ENCODE data around the gene PTDSS2.

Gene PTDSS2

GRCh38 chr11:416051-416756 lies 33.9 kb upstream of the PTDSS2 start:
- Histone ChIP-seq H3K27me3 (ENCODE audit: control insufficient read depth, insufficient read depth, low read length) (peaks cover 11% of the 10 kb centered on the region; the same call in 1 of the 2 replicates), H3K27ac (ENCODE audit: low read depth, low read length) (no peak overlapping the region), H3K9me3 (ENCODE audit: control insufficient read depth, insufficient read depth, low read length) (no peaks in the 10 kb centered on the region), H3K4me3 (ENCODE audit: low read depth, low read length) (peak overlapping the region; percentile 76), H3K4me1 (ENCODE audit: control insufficient read depth, insufficient read depth, low read length) (peaks cover 11% of the 10 kb centered on the region), H3K9ac (ENCODE audit: low read depth, low read length) (peak overlapping the region; percentile 55; the same call in 1 of the 2 replicates), H3K36me3 (ENCODE audit: control insufficient read depth, insufficient read depth, low read length) (no peaks in the 10 kb centered on the region)

DNA sequence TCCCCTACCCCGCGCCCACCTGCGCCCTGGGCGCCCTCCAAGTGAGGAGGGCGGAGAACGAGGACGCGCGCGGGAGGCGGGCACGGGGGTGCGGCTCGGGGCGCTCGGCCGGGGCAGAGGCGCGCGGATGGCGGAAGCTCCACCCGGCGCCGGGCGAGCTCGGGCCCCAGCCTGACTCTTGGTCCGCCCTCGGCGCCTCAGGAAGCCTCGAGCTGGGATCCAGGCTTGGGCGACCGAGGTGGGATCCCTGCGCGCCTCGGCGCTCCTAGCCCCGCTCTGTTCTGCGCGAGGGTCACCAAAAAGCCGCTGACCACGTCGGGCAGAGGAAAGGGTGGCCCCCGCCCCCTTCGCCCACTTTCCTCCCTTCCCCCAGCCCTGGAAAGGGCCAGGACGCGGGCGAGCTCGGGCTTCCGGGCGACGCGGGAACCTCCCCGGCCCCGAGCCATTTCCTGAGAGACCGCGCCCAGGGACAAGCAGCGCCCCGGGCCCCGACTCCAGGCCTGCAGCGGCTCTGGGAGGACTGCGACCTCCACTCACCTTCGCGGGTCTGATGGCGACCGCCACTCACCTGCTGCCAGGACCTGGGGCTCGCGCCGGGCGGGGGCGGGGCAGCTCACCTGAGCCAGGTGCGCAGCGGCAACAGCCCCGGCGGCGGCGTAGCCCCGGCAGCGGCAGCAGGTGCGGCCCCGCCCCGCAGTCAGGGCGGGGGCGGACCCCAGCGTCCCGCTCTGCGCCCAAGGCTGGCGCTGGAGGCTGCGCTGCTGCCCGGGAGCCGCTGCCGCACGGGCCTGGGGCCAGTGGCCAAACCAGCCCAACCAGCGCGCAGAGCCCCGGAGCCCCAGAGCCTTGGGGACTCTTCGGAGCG lies 33.1 kb upstream of the PTDSS2 start:
- no peaks in the 10 kb centered on the region for H3K9me3 ChIP-seq (ENCODE audit: control insufficient read depth, insufficient read depth, low read length)
- H3K36me3 ChIP-seq (ENCODE audit: control insufficient read depth, insufficient read depth, low read length), result no peaks in the 10 kb centered on the region
- peak overlapping the region; percentile 55; the same call in 1 of the 2 replicates for H3K9ac ChIP-seq (ENCODE audit: low read depth, low read length)
- H3K27ac ChIP-seq (ENCODE audit: low read depth, low read length), result no peak overlapping the region
- H3K27me3 ChIP-seq (ENCODE audit: control insufficient read depth, insufficient read depth, low read length), result peaks cover 11% of the 10 kb centered on the region; the same call in 1 of the 2 replicates
- H3K4me3 ChIP-seq (ENCODE audit: low read depth, low read length), result peak overlapping the region; percentile 76
- peaks cover 11% of the 10 kb centered on the region for H3K4me1 ChIP-seq (ENCODE audit: control insufficient read depth, insufficient read depth, low read length)

- Histone ChIP-seq H3K4me3 (ENCODE audit: low read depth, low read length) (peak overlapping the region; percentile 76; the same call in 1 of the 2 replicates), H3K27ac (ENCODE audit: low read depth, low read length) (no peak overlapping the region), H3K36me3 (ENCODE audit: control insufficient read depth, insufficient read depth, low read length) (no peaks in the 10 kb centered on the region), H3K4me1 (ENCODE audit: control insufficient read depth, insufficient read depth, low read length) (peaks cover 11% of the 10 kb centered on the region), H3K9me3 (ENCODE audit: control insufficient read depth, insufficient read depth, low read length) (no peaks in the 10 kb centered on the region), H3K27me3 (ENCODE audit: control insufficient read depth, insufficient read depth, low read length) (peaks cover 11% of the 10 kb centered on the region; the same call in 1 of the 2 replicates), H3K9ac (ENCODE audit: low read depth, low read length) (no peak overlapping the region)
These were observed 32.3 kb upstream of the PTDSS2 start for GRCh38 chr11:417652-418342.

- Histone ChIP-seq H3K27ac (ENCODE audit: low read depth, low read length) (no peak overlapping the region), H3K27me3 (ENCODE audit: control insufficient read depth, insufficient read depth, low read length) (peaks cover 11% of the 10 kb centered on the region; the same call in 1 of the 2 replicates), H3K4me1 (ENCODE audit: control insufficient read depth, insufficient read depth, low read length) (peaks cover 11% of the 10 kb centered on the region)
These were observed 31.5 kb upstream of the PTDSS2 start for GRCh38 chr11:418343-419247.

GRCh38 chr11:419248-420005 lies 30.7 kb upstream of the PTDSS2 start:
- Histone ChIP-seq H3K9me3 (ENCODE audit: control insufficient read depth, insufficient read depth, low read length) (no peaks in the 10 kb centered on the region), H3K27me3 (ENCODE audit: control insufficient read depth, insufficient read depth, low read length) (peaks cover 11% of the 10 kb centered on the region; the same call in 1 of the 2 replicates), H3K9ac (ENCODE audit: low read depth, low read length) (no peak overlapping the region)

More at GRCh38 chr11:418343-419247, 31.5 kb upstream of the PTDSS2 start:
- Histone ChIP-seq H3K9me3 (ENCODE audit: control insufficient read depth, insufficient read depth, low read length) (no peaks in the 10 kb centered on the region), H3K9ac (ENCODE audit: low read depth, low read length) (no peak overlapping the region), H3K4me3 (ENCODE audit: low read depth, low read length) (no peak overlapping the region), H3K36me3 (ENCODE audit: control insufficient read depth, insufficient read depth, low read length) (no peaks in the 10 kb centered on the region)

DNA sequence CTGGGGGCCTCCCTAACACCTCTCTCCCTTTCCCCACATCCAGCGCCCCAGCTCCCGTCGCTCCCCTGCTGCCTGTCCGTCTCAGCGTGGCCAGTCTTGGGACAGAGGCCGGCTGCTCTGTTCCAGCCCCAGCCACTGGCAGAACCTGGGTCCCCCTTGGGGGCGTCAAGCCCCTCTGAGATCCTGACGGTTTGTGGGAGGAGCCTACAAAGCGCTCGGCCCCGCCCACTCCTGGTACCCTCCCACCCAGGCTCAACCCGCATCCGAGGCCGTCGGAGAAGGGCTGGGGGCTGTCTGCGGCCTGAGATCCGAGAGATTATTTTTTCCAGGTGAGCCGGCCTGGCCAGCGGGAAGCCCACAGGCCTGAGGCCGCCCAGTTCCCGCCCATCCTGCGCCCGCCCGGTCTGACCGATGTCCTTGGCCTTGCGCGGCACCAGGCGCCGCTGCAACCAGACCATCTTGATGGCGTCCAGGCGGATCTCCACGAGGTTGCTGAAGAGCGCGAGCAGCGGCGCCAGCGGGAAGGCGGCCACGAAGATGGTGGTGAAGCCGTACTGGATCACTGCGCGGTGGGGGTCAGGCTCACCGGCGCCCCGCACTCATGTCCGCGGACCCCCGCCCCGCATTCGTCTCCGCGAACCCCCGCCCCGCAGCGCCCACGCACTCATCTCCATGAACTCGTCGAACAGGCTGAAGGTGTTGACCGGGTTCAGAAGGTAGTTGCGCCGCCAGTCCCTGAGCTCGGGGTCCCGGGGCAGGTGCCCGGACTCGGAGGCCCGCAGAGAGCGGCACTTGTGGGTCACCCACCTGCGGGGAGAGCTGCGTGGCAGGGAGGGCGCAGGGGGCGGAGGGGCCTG lies 29.8 kb upstream of the PTDSS2 start:
- H3K4me3 ChIP-seq (ENCODE audit: low read depth, low read length), result no peak overlapping the region
- H3K27ac ChIP-seq (ENCODE audit: low read depth, low read length), result no peak overlapping the region
- peaks cover 11% of the 10 kb centered on the region; the same call in 1 of the 2 replicates for H3K27me3 ChIP-seq (ENCODE audit: control insufficient read depth, insufficient read depth, low read length)
- H3K9ac ChIP-seq (ENCODE audit: low read depth, low read length), result no peak overlapping the region
- H3K9me3 ChIP-seq (ENCODE audit: control insufficient read depth, insufficient read depth, low read length), result no peaks in the 10 kb centered on the region
- H3K36me3 ChIP-seq (ENCODE audit: control insufficient read depth, insufficient read depth, low read length), result no peaks in the 10 kb centered on the region
- H3K4me1 ChIP-seq (ENCODE audit: control insufficient read depth, insufficient read depth, low read length), result peaks cover 11% of the 10 kb centered on the region

More at GRCh38 chr11:419248-420005, 30.7 kb upstream of the PTDSS2 start:
- peaks cover 11% of the 10 kb centered on the region for H3K4me1 ChIP-seq (ENCODE audit: control insufficient read depth, insufficient read depth, low read length)
- H3K4me3 ChIP-seq (ENCODE audit: low read depth, low read length), result no peak overlapping the region
- no peaks in the 10 kb centered on the region for H3K36me3 ChIP-seq (ENCODE audit: control insufficient read depth, insufficient read depth, low read length)
- no peak overlapping the region for H3K27ac ChIP-seq (ENCODE audit: low read depth, low read length)

DNA sequence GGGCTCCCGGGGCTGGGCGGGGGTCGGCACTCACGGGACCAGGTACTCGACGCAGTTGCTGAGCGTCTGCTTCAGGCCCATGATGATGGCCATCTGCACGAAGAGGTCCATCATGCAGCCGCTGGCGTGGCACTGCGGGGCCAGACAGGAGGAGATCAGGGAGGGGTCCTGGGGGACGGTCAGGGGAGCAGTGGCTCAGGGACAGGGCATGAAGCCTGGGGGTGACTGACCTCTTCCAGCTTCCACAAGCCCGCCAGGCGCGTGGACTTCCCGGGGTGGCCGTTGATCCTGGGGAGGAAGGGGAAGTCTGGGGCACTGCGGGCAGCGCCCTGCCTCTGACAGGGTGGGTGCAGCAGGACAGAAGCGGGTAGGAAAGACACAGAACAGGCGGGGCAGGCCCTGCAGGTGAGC lies 29.2 kb upstream of the PTDSS2 start:
- Histone ChIP-seq H3K4me3 (ENCODE audit: low read depth, low read length) (no peak overlapping the region), H3K4me1 (ENCODE audit: control insufficient read depth, insufficient read depth, low read length) (peaks cover 4% of the 10 kb centered on the region), H3K9me3 (ENCODE audit: control insufficient read depth, insufficient read depth, low read length) (no peaks in the 10 kb centered on the region), H3K27me3 (ENCODE audit: control insufficient read depth, insufficient read depth, low read length) (peaks cover 7% of the 10 kb centered on the region; the same call in 1 of the 2 replicates), H3K27ac (ENCODE audit: low read depth, low read length) (no peak overlapping the region), H3K9ac (ENCODE audit: low read depth, low read length) (no peak overlapping the region), H3K36me3 (ENCODE audit: control insufficient read depth, insufficient read depth, low read length) (no peaks in the 10 kb centered on the region)

DNA sequence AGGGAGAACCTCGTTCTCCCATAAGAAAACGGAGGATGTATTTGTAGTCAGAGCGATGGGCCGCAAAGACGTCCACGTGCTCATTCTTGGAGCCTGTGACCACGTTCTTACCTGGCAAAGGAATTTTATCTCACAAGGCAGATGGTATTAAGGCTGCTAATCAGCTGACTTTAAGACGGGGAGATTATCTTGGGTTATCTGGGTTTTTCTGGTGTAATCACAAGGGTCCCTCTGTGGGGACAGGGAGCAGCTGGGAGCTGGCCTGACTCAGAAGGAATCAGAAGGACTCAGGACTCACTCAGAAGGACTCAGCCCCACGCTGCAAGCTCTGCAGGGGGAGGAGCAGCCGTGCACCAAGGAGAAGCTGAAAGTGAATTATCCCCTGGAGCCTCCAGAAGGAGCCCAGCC lies 27.8 kb upstream of the PTDSS2 start:
- Histone ChIP-seq H3K27me3 (ENCODE audit: control insufficient read depth, insufficient read depth, low read length) (peaks cover 3% of the 10 kb centered on the region; the same call in 1 of the 2 replicates), H3K9ac (ENCODE audit: low read depth, low read length) (no peak overlapping the region), H3K27ac (ENCODE audit: low read depth, low read length) (no peak overlapping the region), H3K36me3 (ENCODE audit: control insufficient read depth, insufficient read depth, low read length) (no peaks in the 10 kb centered on the region), H3K9me3 (ENCODE audit: control insufficient read depth, insufficient read depth, low read length) (no peaks in the 10 kb centered on the region), H3K4me3 (ENCODE audit: low read depth, low read length) (no peak overlapping the region), H3K4me1 (ENCODE audit: control insufficient read depth, insufficient read depth, low read length) (no peaks in the 10 kb centered on the region; the same call in 1 of the 2 replicates)

DNA sequence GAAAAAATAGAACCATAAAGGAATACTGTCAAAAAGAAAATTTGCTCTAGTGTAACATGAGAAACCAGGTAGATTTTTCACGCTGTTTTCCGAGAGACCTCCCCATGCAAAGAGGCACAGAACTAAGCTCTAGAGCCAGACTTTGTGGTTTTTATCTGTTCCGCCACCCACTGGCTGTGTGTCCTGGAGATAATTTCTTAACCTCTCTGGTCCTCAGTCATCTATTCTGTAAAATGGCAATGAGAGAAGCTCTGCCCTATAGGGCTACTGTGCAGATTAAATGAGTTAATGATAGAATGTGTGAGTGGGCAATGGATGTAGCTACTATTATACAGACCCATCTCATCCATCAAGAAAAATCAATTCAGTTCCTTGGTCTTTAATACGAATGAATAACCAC lies 25.8 kb upstream of the PTDSS2 start:
- Histone ChIP-seq H3K27me3 (ENCODE audit: control insufficient read depth, insufficient read depth, low read length) (no peaks in the 10 kb centered on the region; the same call in 1 of the 2 replicates), H3K4me3 (ENCODE audit: low read depth, low read length) (no peak overlapping the region)

More for the DNA sequence above, 25.8 kb upstream of the PTDSS2 start:
- Histone ChIP-seq H3K36me3 (ENCODE audit: control insufficient read depth, insufficient read depth, low read length) (no peaks in the 10 kb centered on the region), H3K27ac (ENCODE audit: low read depth, low read length) (no peak overlapping the region), H3K9ac (ENCODE audit: low read depth, low read length) (no peak overlapping the region), H3K9me3 (ENCODE audit: control insufficient read depth, insufficient read depth, low read length) (no peaks in the 10 kb centered on the region), H3K4me1 (ENCODE audit: control insufficient read depth, insufficient read depth, low read length) (no peaks in the 10 kb centered on the region)
